ENCODE data around the gene S100A11.

The S100A11 gene

DNA sequence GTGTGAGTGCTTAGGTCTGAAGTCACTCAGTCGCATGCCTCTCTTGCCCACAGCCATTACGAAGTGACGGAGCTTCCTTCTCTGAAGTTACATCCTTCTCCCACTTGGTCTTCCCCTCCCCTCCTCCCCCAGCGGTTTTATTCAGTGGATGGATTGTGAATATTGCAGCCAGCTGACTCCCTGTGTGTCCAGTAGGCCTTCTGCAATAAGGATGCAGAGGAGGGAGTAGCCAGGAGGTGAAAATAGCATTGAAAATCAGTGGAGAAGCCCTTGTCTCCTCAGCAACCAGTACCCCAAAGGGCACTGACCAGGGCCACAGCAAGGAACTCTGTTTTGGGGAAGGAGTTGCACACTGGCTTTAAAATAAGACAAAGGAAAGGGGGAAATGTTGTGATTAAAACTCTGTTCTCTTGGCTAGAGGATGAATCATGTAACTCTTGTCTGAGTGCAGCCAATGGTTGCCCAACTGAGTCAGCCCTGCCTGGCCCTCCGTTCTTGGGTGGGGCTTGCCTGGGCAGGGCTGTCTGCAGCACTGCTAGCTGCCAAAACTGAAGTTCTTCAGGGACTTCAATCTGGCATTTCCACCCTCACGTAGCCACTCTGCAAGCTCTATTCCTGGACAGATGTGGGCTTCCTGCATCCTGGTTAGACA lies 47.5 kb downstream of the S100A11 start:
- Histone ChIP-seq H3K27ac (ENCODE audit: low read length) (no peak overlapping the region), H3K9ac (ENCODE audit: low read depth, low read length) (no peak overlapping the region), H3K27me3 (ENCODE audit: insufficient read depth, low read length) (peaks cover 40% of the 10 kb centered on the region), H3K4me3 (ENCODE audit: low read length) (no peak overlapping the region), H3K9me3 (ENCODE audit: insufficient read depth, low read depth, low read length) (no peaks in the 10 kb centered on the region), H3K4me1 (ENCODE audit: insufficient read depth, low read length) (peaks cover 44% of the 10 kb centered on the region), H3K36me3 (ENCODE audit: insufficient read depth, low read depth, low read length) (peaks cover 12% of the 10 kb centered on the region)

GRCh38 chr1:151988405-151988923 lies 48.3 kb downstream of the S100A11 start:
- Histone ChIP-seq H3K36me3 (ENCODE audit: insufficient read depth, low read depth, low read length) (peaks cover 20% of the 10 kb centered on the region), H3K27ac (ENCODE audit: low read length) (no peak overlapping the region), H3K27me3 (ENCODE audit: insufficient read depth, low read length) (peaks cover 31% of the 10 kb centered on the region), H3K4me1 (ENCODE audit: insufficient read depth, low read length) (peaks cover 44% of the 10 kb centered on the region), H3K4me3 (ENCODE audit: low read length) (no peak overlapping the region), H3K9me3 (ENCODE audit: insufficient read depth, low read depth, low read length) (no peaks in the 10 kb centered on the region), H3K9ac (ENCODE audit: low read depth, low read length) (no peak overlapping the region)

- peaks cover 32% of the 10 kb centered on the region for H3K36me3 ChIP-seq (ENCODE audit: insufficient read depth, low read depth, low read length)
- H3K27ac ChIP-seq (ENCODE audit: low read length), result no peak overlapping the region
- H3K4me1 ChIP-seq (ENCODE audit: insufficient read depth, low read length), result peaks cover 37% of the 10 kb centered on the region
- peaks cover 13% of the 10 kb centered on the region for H3K27me3 ChIP-seq (ENCODE audit: insufficient read depth, low read length)
- H3K9ac ChIP-seq (ENCODE audit: low read depth, low read length), result no peak overlapping the region
- H3K9me3 ChIP-seq (ENCODE audit: insufficient read depth, low read depth, low read length), result no peaks in the 10 kb centered on the region
- no peak overlapping the region for H3K4me3 ChIP-seq (ENCODE audit: low read length)
These were observed 50.2 kb downstream of the S100A11 start for GRCh38 chr1:151986501-151987190.

GRCh38 chr1:151985768-151986167 lies 51.0 kb downstream of the S100A11 start:
- Histone ChIP-seq H3K9me3 (ENCODE audit: insufficient read depth, low read depth, low read length) (no peaks in the 10 kb centered on the region), H3K27ac (ENCODE audit: low read length) (no peak overlapping the region), H3K27me3 (ENCODE audit: insufficient read depth, low read length) (peaks cover 4% of the 10 kb centered on the region), H3K9ac (ENCODE audit: low read depth, low read length) (no peak overlapping the region), H3K4me3 (ENCODE audit: low read length) (no peak overlapping the region), H3K4me1 (ENCODE audit: insufficient read depth, low read length) (peaks cover 28% of the 10 kb centered on the region), H3K36me3 (ENCODE audit: insufficient read depth, low read depth, low read length) (peaks cover 32% of the 10 kb centered on the region)

GRCh38 chr1:151985270-151985669 lies 51.5 kb downstream of the S100A11 start:
- Histone ChIP-seq H3K4me3 (ENCODE audit: low read length) (no peak overlapping the region), H3K4me1 (ENCODE audit: insufficient read depth, low read length) (peaks cover 23% of the 10 kb centered on the region), H3K36me3 (ENCODE audit: insufficient read depth, low read depth, low read length) (peaks cover 32% of the 10 kb centered on the region), H3K27ac (ENCODE audit: low read length) (no peak overlapping the region), H3K27me3 (ENCODE audit: insufficient read depth, low read length) (no peaks in the 10 kb centered on the region; the same call in 1 of the 2 replicates), H3K9ac (ENCODE audit: low read depth, low read length) (no peak overlapping the region), H3K9me3 (ENCODE audit: insufficient read depth, low read depth, low read length) (no peaks in the 10 kb centered on the region)

DNA sequence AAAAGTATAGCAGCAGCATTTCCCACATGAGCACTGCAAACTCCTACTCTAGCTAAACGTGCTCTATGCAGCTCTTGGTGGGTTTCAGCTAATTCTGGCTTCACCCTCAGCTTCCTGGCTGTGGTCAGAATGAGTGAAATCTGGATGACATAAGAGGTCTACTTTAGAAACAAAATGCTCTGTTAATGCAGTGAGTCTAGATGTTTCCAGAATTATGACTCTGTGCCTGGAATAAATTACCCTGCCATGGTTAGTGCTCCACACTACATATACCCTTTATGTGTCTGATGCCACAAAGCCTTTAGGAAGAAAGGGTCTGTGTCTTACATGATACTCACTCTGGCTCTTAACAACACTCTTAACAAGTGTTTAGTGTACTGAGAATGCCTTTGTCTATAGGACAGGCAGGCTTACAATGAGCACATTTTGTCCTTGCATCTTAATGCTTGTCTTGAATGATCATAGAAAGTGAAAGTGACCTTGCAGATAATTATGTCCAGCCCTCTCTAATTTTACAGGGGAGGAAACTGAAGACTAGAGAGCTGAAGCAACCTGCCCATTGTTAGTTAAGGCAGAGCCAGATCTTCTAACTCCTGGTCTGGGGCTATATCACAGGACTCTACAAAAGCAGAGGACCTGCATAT lies 52.4 kb downstream of the S100A11 start:
- H3K27ac ChIP-seq (ENCODE audit: low read length), result no peak overlapping the region
- H3K36me3 ChIP-seq (ENCODE audit: insufficient read depth, low read depth, low read length), result peaks cover 32% of the 10 kb centered on the region
- H3K4me3 ChIP-seq (ENCODE audit: low read length), result no peak overlapping the region
- H3K4me1 ChIP-seq (ENCODE audit: insufficient read depth, low read length), result peaks cover 15% of the 10 kb centered on the region
- H3K9ac ChIP-seq (ENCODE audit: low read depth, low read length), result no peak overlapping the region
- no peaks in the 10 kb centered on the region for H3K9me3 ChIP-seq (ENCODE audit: insufficient read depth, low read depth, low read length)
- no peaks in the 10 kb centered on the region for H3K27me3 ChIP-seq (ENCODE audit: insufficient read depth, low read length)

Data from iPS-20b (cell line).